ENCODE results near the gene ZPR1.

- TF ChIP-seq CTCF (IDR thresholded peaks at IDR 0.05) (no peak), POLR2AphosphoS5 (IDR thresholded peaks at IDR 0.05) (no peak), POLR2A (IDR thresholded peaks at IDR 0.05) (no peak)
Measured at GRCh38 chr11:116823031-116823843, 35.4 kb upstream of the ZPR1 start, which contains the start of gene APOA4.

All from upper lobe of left lung (tissue), 4 donors.